H1 (cell line): ENCODE data around the gene SLCO2A1. TPM values are rescaled to one million over a fixed set of nuclear protein-coding genes. Genes with fewer than 3 reads are reported as not detected.

Experiments used
- CHD7 ChIP-seq: fragments of 300-600 bp; sonication (generic); IDR thresholded peaks from 2 replicates; pipeline ENCODE4 v1.7.1; 2012; ENCODE audit warnings: low read length, moderate library complexity, mild to moderate bottlenecking, inconsistent platforms; ENCODE audit not compliant: insufficient replicate concordance
- SP1 ChIP-seq: IDR thresholded peaks from 2 replicates; pipeline ENCODE4 v1.6.1; 2011; ENCODE audit warnings: low read depth, low read length
- polyA plus RNA-seq, 7 experiments: library from polyadenylated mRNA; depleted of rRNA in 3 of 7; stranded (reverse) in 5 of 7; unstranded in 2 of 7; fragments of >200 nt in 5 of 7; fragments of 200-250 nt in 2 of 7; gene quantifications; 1 replicate in 5 of 7; 2 replicates in 1 of 7; 4 replicates in 1 of 7; pipeline versions ENCODE4 v1.2.1 to v1.2.3, GENCODE V29; 2011 to 2013; ENCODE audit warnings: missing spikeins in 2 of 7, mixed read lengths in 2 of 7
- total RNA-seq: library from RNA; stranded (reverse); fragmentation: NEBNext Ultra II Directional; extraction: Animal tissue kit (Norgen Biotek cat#: 25700); gene quantifications from 2 replicates; pipeline ENCODE4 v1.2.1, GENCODE V29; 2021

Gene SLCO2A1
- total and polyA plus RNA-seq, 2 of the 8 experiments (the other 6 are each of a cell fraction or from before 2014, with no cell fraction given), result 1.1 to 2.3 TPM

GRCh38 chr3:133956353-133956752 lies 73.4 kb downstream of the SLCO2A1 start (continued):
- TF ChIP-seq CHD7 (no peak), SP1 (no peak)
